SK-N-SH (cell line): Measurements from ENCODE around the gene TGFA. TPM values are rescaled to one million over a fixed set of nuclear protein-coding genes. Genes with fewer than 3 reads are reported as not detected.

Experiments used
- CTCF ChIA-PET: fragments of 300-600, 350-600 bp; formaldehyde crosslinking; extraction: SDS; loops from one replicate; lab custom pipeline; 2021; lab: Yijun Ruan, JAX
- POLR2A ChIA-PET: fragments of 350-600 bp; sonication (Branson Sonifier 250); formaldehyde crosslinking; extraction: SDS; loops from one replicate; lab custom pipeline; 2020; ENCODE audit warnings: antibody characterized with exemption, inconsistent platforms; lab: Yijun Ruan, JAX
- DNase-seq: peaks from one replicate; pipeline ENCODE4 v3.0.0; 2012
- H2AFZ ChIP-seq: fragments of 200-600 bp; sonication (generic); 2 replicates; pipeline ENCODE4 v1.8.1; 2016; ENCODE audit warnings: antibody characterized with exemption, mild to moderate bottlenecking, low read depth
- H3F3A ChIP-seq: fragments of 200-600 bp; sonication (generic); replicated peaks from 2 replicates; pipeline ENCODE3; 2016; ENCODE audit warnings: antibody characterized with exemption, mild to moderate bottlenecking; ENCODE audit not compliant: insufficient read depth
- H3K27ac ChIP-seq, 2 experiments: fragments of 200-500 bp in 1 of 2; fragments of 200-600 bp in 1 of 2; sonication (Bioruptor generic) in 1 of 2; sonication (generic), shearing (Covaris generic) in 1 of 2; 2 replicates each; pipeline versions ENCODE4 v1.5.1 to v1.6.1; 2014 to 2016; ENCODE audit warnings: low read depth in 2 of 2, inconsistent platforms in 1 of 2, low read length in 1 of 2, mild to moderate bottlenecking in 1 of 2, mixed read lengths in 1 of 2
- H3K27me3 ChIP-seq: fragments of 200-600 bp; sonication (generic), shearing (Covaris generic); 2 replicates; pipeline ENCODE4 v1.6.1; 2016; ENCODE audit warnings: mixed run types; ENCODE audit not compliant: insufficient read depth
- H3K36me3 ChIP-seq, 2 experiments: fragments of 200-500 bp in 1 of 2; fragments of 200-600 bp in 1 of 2; sonication (Bioruptor generic) in 1 of 2; sonication (generic) in 1 of 2; replicated peaks in 1 of 2; 2 replicates each; pipeline versions ENCODE3 to v1.5.1; 2014 to 2016; ENCODE audit warnings: low read length in 1 of 2, mild to moderate bottlenecking in 1 of 2; ENCODE audit not compliant: insufficient read depth in 2 of 2, control insufficient read depth in 1 of 2
- H3K4me1 ChIP-seq, 2 experiments: fragments of 200-500 bp in 1 of 2; fragments of 200-600 bp in 1 of 2; sonication (Bioruptor generic) in 1 of 2; sonication (generic), shearing (Covaris generic) in 1 of 2; 2 replicates each; pipeline versions ENCODE4 v1.5.1 to v1.6.1; 2014 to 2016; ENCODE audit warnings: low read depth in 1 of 2, low read length in 1 of 2, mixed run types in 1 of 2; ENCODE audit not compliant: insufficient read depth in 2 of 2, control insufficient read depth in 1 of 2
- H3K4me2 ChIP-seq: fragments of 200-600 bp; sonication (generic), shearing (Covaris generic); 2 replicates; pipeline ENCODE4 v1.6.1; 2017; ENCODE audit warnings: mixed run types
- H3K4me3 ChIP-seq, 2 experiments: fragments of 200-500 bp in 1 of 2; fragments of 200-600 bp in 1 of 2; sonication (Bioruptor generic) in 1 of 2; sonication (generic), shearing (Covaris generic) in 1 of 2; 2 replicates each; pipeline versions ENCODE4 v1.5.1 to v1.8.1; 2014 to 2016; ENCODE audit warnings: low read depth in 2 of 2, inconsistent platforms in 1 of 2, low read length in 1 of 2, mild to moderate bottlenecking in 1 of 2, mixed read lengths in 1 of 2, moderate library complexity in 1 of 2
- H3K79me2 ChIP-seq: fragments of 200-600 bp; sonication (generic); 2 replicates; pipeline ENCODE4 v1.8.1; 2017; ENCODE audit warnings: mild to moderate bottlenecking; ENCODE audit not compliant: insufficient read depth
- H3K9ac ChIP-seq: fragments of 200-600 bp; sonication (generic); 2 replicates; pipeline ENCODE4 v1.6.1; 2017; ENCODE audit warnings: mixed run types
- H3K9me2 ChIP-seq: fragments of 200-600 bp; sonication (generic); 2 replicates; pipeline ENCODE4 v1.6.1; 2017; ENCODE audit warnings: mixed run types
- H3K9me3 ChIP-seq: fragments of 200-600 bp; sonication (generic); 2 replicates; pipeline ENCODE4 v1.6.1; 2017; ENCODE audit warnings: mixed run types, mild to moderate bottlenecking, moderate library complexity
- H4K20me1 ChIP-seq: fragments of 200-600 bp; sonication (generic); 2 replicates; pipeline ENCODE4 v1.6.1; 2017; ENCODE audit warnings: mild to moderate bottlenecking, mixed run types; ENCODE audit not compliant: insufficient read depth
- CHD2 ChIP-seq: fragments of 150-350 bp; IDR thresholded peaks from 2 replicates; pipeline ENCODE4 v1.6.1; 2018; ENCODE audit warnings: low read length; ENCODE audit not compliant: partially characterized antibody
- EP300 ChIP-seq, 2 experiments: IDR thresholded peaks; 2 replicates each; pipeline versions ENCODE4 v1.4.0 to v1.6.1; 2012; ENCODE audit warnings: borderline replicate concordance in 1 of 2, low read depth in 1 of 2, low read length in 1 of 2
- EZH2phosphoT487 ChIP-seq: fragments of 200-600 bp; sonication (generic); IDR thresholded peaks from 2 replicates; pipeline ENCODE4 v1.6.1; 2017; ENCODE audit warnings: low read depth, mixed run types, mild to moderate bottlenecking, antibody characterized with exemption, moderate library complexity, borderline replicate concordance
- FOXM1 ChIP-seq: IDR thresholded peaks from 2 replicates; pipeline ENCODE4 v1.4.0; 2012; ENCODE audit warnings: low read depth, mild to moderate bottlenecking
- MEF2A ChIP-seq: IDR thresholded peaks from 2 replicates; pipeline ENCODE4 v1.4.0; 2012; ENCODE audit warnings: low read depth, borderline replicate concordance
- MXI1 ChIP-seq: IDR thresholded peaks from 2 replicates; pipeline ENCODE4 v1.6.1; 2012; ENCODE audit warnings: mild to moderate bottlenecking, low read depth, low read length, improper control_type of control experiment
- NRF1 ChIP-seq: IDR thresholded peaks from 2 replicates; pipeline ENCODE4 v1.6.1; 2012; ENCODE audit warnings: low read depth, mild to moderate bottlenecking, low read length
- RAD21 ChIP-seq: IDR thresholded peaks from 2 replicates; pipeline ENCODE4 v1.6.1; 2012; ENCODE audit warnings: mild to moderate bottlenecking, low read length
- RCOR1 ChIP-seq: fragments of 150-350 bp; IDR thresholded peaks from 2 replicates; pipeline ENCODE4 v1.6.1; 2017; ENCODE audit warnings: antibody characterized with exemption, low read length
- RFX5 ChIP-seq: IDR thresholded peaks from 2 replicates; pipeline ENCODE4 v1.6.1; 2012; ENCODE audit warnings: mild to moderate bottlenecking, improper control_type of control experiment, low read length
- RXRA ChIP-seq: IDR thresholded peaks from 2 replicates; pipeline ENCODE4 v1.4.0; 2012; ENCODE audit warnings: low read depth, mild to moderate bottlenecking, borderline replicate concordance
- SIN3A ChIP-seq: IDR thresholded peaks from 2 replicates; pipeline ENCODE4 v1.6.1; 2012; ENCODE audit warnings: low read depth, mild to moderate bottlenecking, low read length, moderate library complexity, borderline replicate concordance
- TAF1 ChIP-seq: IDR thresholded peaks from 2 replicates; pipeline ENCODE4 v1.6.1; 2012; ENCODE audit warnings: low read depth, mild to moderate bottlenecking, low read length, moderate library complexity, borderline replicate concordance
- TCF12 ChIP-seq: IDR thresholded peaks from 2 replicates; pipeline ENCODE4 v1.4.0; 2012
- WGBS: methylation state at CpG from one replicate; pipeline ENCODE4 v1.1.6; 2017; ENCODE audit warnings: low lambda C conversion rate; 5-methylcytosine and 5-hydroxymethylcytosine counted together
- polyA plus RNA-seq, 3 experiments: library from polyadenylated mRNA; depleted of rRNA; stranded (reverse); fragments of >200 nt; gene quantifications; 2 replicates each; pipeline ENCODE4 v1.2.3, GENCODE V29; 2012
- TF ChIP-seq, protein P1 (sequence below): fragments of 200-600 bp; sonication (generic); IDR thresholded peaks from 2 replicates; pipeline ENCODE4 v1.6.1; 2017; ENCODE audit warnings: antibody characterized with exemption, mild to moderate bottlenecking, moderate library complexity
- TF ChIP-seq, protein P2 (sequence below): fragments of 150-350 bp; IDR thresholded peaks from 2 replicates; pipeline ENCODE4 v1.6.1; 2017; ENCODE audit warnings: antibody characterized with exemption, low read length, low read depth, borderline replicate concordance
- TF ChIP-seq, protein P3 (sequence below): fragments of 150-350 bp; IDR thresholded peaks from 2 replicates; pipeline ENCODE4 v1.6.1; 2016; ENCODE audit warnings: mild to moderate bottlenecking, low read depth, low read length
- TF ChIP-seq, protein P4 (sequence below): IDR thresholded peaks from 2 replicates; pipeline ENCODE4 v1.6.1; 2012; ENCODE audit warnings: mild to moderate bottlenecking, low read depth, low read length, moderate library complexity

Gene TGFA
- polyA plus RNA-seq, 1 of the 3 experiments (the other 2 are of a cell fraction), result not detected

DNA sequence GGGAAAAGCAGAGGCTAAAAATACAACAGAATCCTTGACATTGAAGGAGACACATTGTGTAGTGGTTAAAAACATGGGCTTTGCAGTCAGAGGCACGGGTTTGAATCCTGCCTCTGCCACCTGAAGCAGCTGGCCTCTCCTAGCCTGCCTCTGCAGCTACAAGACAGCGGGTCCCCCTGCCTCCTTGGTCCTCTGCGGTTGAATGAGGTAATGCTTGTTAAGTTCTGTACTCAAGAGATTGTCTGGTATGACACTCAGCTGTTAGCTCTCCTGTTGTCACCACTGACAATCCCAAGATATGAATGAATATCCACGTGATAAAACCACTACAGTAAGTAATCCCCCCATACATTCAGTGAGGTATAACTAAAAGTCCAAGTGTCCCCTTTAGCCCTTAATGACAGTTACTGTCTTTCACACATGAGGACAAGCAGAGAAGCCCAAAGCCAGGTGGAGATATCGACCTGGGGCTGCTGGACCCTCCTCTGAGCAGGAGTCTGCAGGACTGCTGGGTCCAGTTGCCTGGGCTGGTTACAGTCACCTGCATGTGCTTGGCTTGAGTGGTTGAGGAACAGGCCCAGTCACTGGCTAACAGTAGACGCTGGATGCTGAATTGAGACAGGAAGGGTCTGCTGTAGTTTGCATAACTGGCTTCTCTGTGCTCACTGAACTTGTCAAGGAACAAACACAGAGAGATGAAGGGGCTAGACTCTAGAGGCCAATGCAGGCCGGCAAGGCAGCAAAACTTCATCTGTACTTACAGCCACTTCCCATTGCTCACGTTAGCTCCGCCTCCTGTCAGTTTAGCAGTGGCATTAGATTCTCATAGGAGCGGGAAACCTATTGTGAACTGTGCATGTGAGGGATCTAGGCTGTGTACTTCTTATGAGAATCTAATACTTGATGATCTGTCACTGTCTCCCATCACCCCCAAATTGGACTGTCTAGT, 85.5 kb downstream of the TGFA start:
- DNase-seq, result no peak
- 54% methylated on average over 9 of the region's 10 CpGs for WGBS
- no peaks in the 10 kb centered on the region for H4K20me1 ChIP-seq
- no peak overlapping the region for H3K4me2 ChIP-seq
- H2AFZ ChIP-seq, result no peak overlapping the region
- no peaks in the 10 kb centered on the region for H3K9me3 ChIP-seq
- TF ChIP-seq TCF12 (no peak), TAF1 (no peak), CHD2 (no peak), EP300 (IDR thresholded peaks at IDR 0.05; ENCODE audit: borderline replicate concordance in 1 of 2, low read depth in 1 of 2, low read length in 1 of 2) (no peak), MEF2A (no peak), NRF1 (no peak), RFX5 (no peak), SIN3A (no peak)
- TF ChIP-seq, protein P1, sequence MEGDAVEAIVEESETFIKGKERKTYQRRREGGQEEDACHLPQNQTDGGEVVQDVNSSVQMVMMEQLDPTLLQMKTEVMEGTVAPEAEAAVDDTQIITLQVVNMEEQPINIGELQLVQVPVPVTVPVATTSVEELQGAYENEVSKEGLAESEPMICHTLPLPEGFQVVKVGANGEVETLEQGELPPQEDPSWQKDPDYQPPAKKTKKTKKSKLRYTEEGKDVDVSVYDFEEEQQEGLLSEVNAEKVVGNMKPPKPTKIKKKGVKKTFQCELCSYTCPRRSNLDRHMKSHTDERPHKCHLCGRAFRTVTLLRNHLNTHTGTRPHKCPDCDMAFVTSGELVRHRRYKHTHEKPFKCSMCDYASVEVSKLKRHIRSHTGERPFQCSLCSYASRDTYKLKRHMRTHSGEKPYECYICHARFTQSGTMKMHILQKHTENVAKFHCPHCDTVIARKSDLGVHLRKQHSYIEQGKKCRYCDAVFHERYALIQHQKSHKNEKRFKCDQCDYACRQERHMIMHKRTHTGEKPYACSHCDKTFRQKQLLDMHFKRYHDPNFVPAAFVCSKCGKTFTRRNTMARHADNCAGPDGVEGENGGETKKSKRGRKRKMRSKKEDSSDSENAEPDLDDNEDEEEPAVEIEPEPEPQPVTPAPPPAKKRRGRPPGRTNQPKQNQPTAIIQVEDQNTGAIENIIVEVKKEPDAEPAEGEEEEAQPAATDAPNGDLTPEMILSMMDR, result no peak
- TF ChIP-seq, all 33 proteins: peak for 0
- no peaks in the 10 kb centered on the region for H3F3A ChIP-seq
- H3K4me1 ChIP-seq, result peaks cover 0 to 6% of the 10 kb centered on the region in 2 experiments; a peak in 1 of 4 replicates
- H3K9ac ChIP-seq, result no peak overlapping the region
- no peaks in the 10 kb centered on the region for H3K79me2 ChIP-seq
- ChIA-PET CTCF (interaction anchor here (1.2 to 1.3 kb wide), 2 partner anchors 11 to 20 kb away, joined by 3 read pairs; no protein-coding TSS in a partner anchor), POLR2A (no interaction called here)
- no peaks in the 10 kb centered on the region for H3K9me2 ChIP-seq
- no peaks in the 10 kb centered on the region for H3K36me3 ChIP-seq
- H3K27me3 ChIP-seq, result no peaks in the 10 kb centered on the region; the same call in 1 of the 2 replicates
- no peak overlapping the region for H3K4me3 ChIP-seq
- H3K27ac ChIP-seq, result no peak overlapping the region

DNA sequence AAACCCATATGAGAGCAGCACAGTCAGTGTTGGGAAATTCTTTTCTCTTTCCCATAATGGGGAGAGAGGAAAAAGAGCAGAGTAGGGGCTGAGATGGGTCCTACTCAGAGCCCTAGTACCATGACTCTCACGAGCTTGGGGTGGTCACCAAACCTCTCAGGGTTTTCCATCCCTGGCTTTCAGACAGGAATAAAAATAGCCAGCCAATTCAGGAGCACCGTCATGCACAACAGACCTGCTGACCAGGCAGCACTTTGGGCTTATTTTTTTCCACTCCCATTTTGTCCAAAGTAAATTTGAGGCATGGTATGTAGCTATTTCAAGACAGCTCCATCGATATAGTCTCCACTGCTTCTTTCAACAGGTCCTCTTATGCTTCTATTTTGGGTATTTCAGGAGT, 86.4 kb downstream of the TGFA start:
- H2AFZ ChIP-seq, result no peak overlapping the region
- no peak overlapping the region for H3K27ac ChIP-seq
- CTCF ChIA-PET, result no interaction called here
- no peaks in the 10 kb centered on the region for H4K20me1 ChIP-seq
- H3K9me3 ChIP-seq, result no peaks in the 10 kb centered on the region
- no peak for DNase-seq
- POLR2A ChIA-PET, result no interaction called here
- H3K9me2 ChIP-seq, result no peaks in the 10 kb centered on the region
- 23% methylated on average over 3 of the region's 3 CpGs for WGBS
- no peak overlapping the region for H3K4me2 ChIP-seq
- H3K4me1 ChIP-seq, result peaks cover 0 to under 1% of the 10 kb centered on the region in 2 experiments; a peak in 1 of 4 replicates
- peaks cover 7% of the 10 kb centered on the region for H3K27me3 ChIP-seq
- no peak overlapping the region for H3K9ac ChIP-seq
- H3K36me3 ChIP-seq, result no peaks in the 10 kb centered on the region
- H3K4me3 ChIP-seq, result no peak overlapping the region
- H3F3A ChIP-seq, result no peaks in the 10 kb centered on the region
- no peaks in the 10 kb centered on the region for H3K79me2 ChIP-seq
- no peak for TF ChIP-seq CHD2
- TF ChIP-seq, protein P2, sequence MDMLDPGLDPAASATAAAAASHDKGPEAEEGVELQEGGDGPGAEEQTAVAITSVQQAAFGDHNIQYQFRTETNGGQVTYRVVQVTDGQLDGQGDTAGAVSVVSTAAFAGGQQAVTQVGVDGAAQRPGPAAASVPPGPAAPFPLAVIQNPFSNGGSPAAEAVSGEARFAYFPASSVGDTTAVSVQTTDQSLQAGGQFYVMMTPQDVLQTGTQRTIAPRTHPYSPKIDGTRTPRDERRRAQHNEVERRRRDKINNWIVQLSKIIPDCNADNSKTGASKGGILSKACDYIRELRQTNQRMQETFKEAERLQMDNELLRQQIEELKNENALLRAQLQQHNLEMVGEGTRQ, result no peak
- no peak for TF ChIP-seq RXRA
- TF ChIP-seq, protein P3, sequence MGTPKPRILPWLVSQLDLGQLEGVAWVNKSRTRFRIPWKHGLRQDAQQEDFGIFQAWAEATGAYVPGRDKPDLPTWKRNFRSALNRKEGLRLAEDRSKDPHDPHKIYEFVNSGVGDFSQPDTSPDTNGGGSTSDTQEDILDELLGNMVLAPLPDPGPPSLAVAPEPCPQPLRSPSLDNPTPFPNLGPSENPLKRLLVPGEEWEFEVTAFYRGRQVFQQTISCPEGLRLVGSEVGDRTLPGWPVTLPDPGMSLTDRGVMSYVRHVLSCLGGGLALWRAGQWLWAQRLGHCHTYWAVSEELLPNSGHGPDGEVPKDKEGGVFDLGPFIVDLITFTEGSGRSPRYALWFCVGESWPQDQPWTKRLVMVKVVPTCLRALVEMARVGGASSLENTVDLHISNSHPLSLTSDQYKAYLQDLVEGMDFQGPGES, result no peak
- no peak for TF ChIP-seq SIN3A
- TF ChIP-seq, protein P4, sequence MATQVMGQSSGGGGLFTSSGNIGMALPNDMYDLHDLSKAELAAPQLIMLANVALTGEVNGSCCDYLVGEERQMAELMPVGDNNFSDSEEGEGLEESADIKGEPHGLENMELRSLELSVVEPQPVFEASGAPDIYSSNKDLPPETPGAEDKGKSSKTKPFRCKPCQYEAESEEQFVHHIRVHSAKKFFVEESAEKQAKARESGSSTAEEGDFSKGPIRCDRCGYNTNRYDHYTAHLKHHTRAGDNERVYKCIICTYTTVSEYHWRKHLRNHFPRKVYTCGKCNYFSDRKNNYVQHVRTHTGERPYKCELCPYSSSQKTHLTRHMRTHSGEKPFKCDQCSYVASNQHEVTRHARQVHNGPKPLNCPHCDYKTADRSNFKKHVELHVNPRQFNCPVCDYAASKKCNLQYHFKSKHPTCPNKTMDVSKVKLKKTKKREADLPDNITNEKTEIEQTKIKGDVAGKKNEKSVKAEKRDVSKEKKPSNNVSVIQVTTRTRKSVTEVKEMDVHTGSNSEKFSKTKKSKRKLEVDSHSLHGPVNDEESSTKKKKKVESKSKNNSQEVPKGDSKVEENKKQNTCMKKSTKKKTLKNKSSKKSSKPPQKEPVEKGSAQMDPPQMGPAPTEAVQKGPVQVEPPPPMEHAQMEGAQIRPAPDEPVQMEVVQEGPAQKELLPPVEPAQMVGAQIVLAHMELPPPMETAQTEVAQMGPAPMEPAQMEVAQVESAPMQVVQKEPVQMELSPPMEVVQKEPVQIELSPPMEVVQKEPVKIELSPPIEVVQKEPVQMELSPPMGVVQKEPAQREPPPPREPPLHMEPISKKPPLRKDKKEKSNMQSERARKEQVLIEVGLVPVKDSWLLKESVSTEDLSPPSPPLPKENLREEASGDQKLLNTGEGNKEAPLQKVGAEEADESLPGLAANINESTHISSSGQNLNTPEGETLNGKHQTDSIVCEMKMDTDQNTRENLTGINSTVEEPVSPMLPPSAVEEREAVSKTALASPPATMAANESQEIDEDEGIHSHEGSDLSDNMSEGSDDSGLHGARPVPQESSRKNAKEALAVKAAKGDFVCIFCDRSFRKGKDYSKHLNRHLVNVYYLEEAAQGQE, result no peak
- TF ChIP-seq EZH2phosphoT487, result no peak
- TF ChIP-seq FOXM1, result no peak
- no peak for TF ChIP-seq RAD21
- no peak for TF ChIP-seq NRF1
- no peak for TF ChIP-seq RCOR1
- no peak for TF ChIP-seq MXI1
